Measurements from ENCODE around the gene SGTB. TPM values are rescaled to one million over a fixed set of nuclear protein-coding genes. Genes with fewer than 3 reads are reported as not detected.
"Not testable (repeated sequence)": the region's sequence is repeated elsewhere in the genome, so short reads cannot be mapped to it uniquely, and the experiment has no call there.

Gene SGTB
- total RNA-seq, 4 donors from 2014 or later = 4.1 to 26.2 (median 13.5) TPM

GRCh38 chr5:65736011-65736410 is 14.1 kb upstream of the SGTB start:
- H3K4me3 ChIP-seq = no peak overlapping the region
- H3K4me1 ChIP-seq = no peaks in the 10 kb centered on the region
- intact Hi-C loops (cut with DNase I; ENCODE audit: low total_unique reads) = no loop called here
- H3K27me3 ChIP-seq = no peaks in the 10 kb centered on the region
- DNase-seq = no peak
- no peaks in the 10 kb centered on the region for H3K36me3 ChIP-seq
- H3K9me3 ChIP-seq = no peaks in the 10 kb centered on the region
- TF ChIP-seq CTCF (IDR thresholded peaks at IDR 0.05) (no peak), POLR2A (IDR thresholded peaks at IDR 0.05) (no peak)
- no peak overlapping the region for H3K27ac ChIP-seq

- no peak for DNase-seq
- TF ChIP-seq POLR2A (IDR thresholded peaks at IDR 0.05) (no peak), CTCF (IDR thresholded peaks at IDR 0.05) (no peak)
- Histone ChIP-seq H3K4me1 (no peaks in the 10 kb centered on the region), H3K9me3 (no peaks in the 10 kb centered on the region), H3K27ac (no peak overlapping the region), H3K4me3 (no peak overlapping the region), H3K36me3 (no peaks in the 10 kb centered on the region), H3K27me3 (no peaks in the 10 kb centered on the region)
- intact Hi-C loops (cut with DNase I; ENCODE audit: low total_unique reads) = no loop called here
These were observed 13.0 kb upstream of the SGTB start for GRCh38 chr5:65734921-65735320.

- H3K27ac ChIP-seq; H3K4me3 ChIP-seq; H3K36me3 ChIP-seq; H3K4me1 ChIP-seq; H3K27me3 ChIP-seq; DNase-seq; H3K9me3 ChIP-seq; intact Hi-C loops (cut with DNase I; ENCODE audit: low total_unique reads): not testable (repeated sequence)
These were observed 12.4 kb upstream of the SGTB start for GRCh38 chr5:65734196-65734775.

GRCh38 chr5:65732046-65732445 is 10.1 kb upstream of the SGTB start:
- intact Hi-C loops (cut with DNase I; ENCODE audit: low total_unique reads); DNase-seq: not testable (repeated sequence)

GRCh38 chr5:65730910-65731309 is 9.0 kb upstream of the SGTB start:
- H3K27me3 ChIP-seq = no peaks in the 10 kb centered on the region
- no peak for TF ChIP-seq POLR2A (IDR thresholded peaks at IDR 0.05)
- no peak for TF ChIP-seq CTCF (IDR thresholded peaks at IDR 0.05)
- no peaks in the 10 kb centered on the region for H3K9me3 ChIP-seq
- no peaks in the 10 kb centered on the region for H3K36me3 ChIP-seq
- H3K4me3 ChIP-seq = no peak overlapping the region
- H3K27ac ChIP-seq = no peak overlapping the region
- intact Hi-C loops (cut with DNase I; ENCODE audit: low total_unique reads) = no loop called here
- DNase-seq = no peak
- H3K4me1 ChIP-seq = no peaks in the 10 kb centered on the region

More at GRCh38 chr5:65732046-65732445, 10.1 kb upstream of the SGTB start:
- H3K27me3 ChIP-seq, H3K4me3 ChIP-seq, H3K27ac ChIP-seq, H3K4me1 ChIP-seq, H3K36me3 ChIP-seq, H3K9me3 ChIP-seq: not testable (repeated sequence)

GRCh38 chr5:65728218-65728617 is 6.3 kb upstream of the SGTB start:
- Histone ChIP-seq H3K9me3 (no peaks in the 10 kb centered on the region), H3K27me3 (no peaks in the 10 kb centered on the region), H3K27ac (no peak overlapping the region), H3K36me3 (no peaks in the 10 kb centered on the region), H3K4me1 (no peaks in the 10 kb centered on the region), H3K4me3 (no peak overlapping the region)
- no peak for DNase-seq
- TF ChIP-seq CTCF (IDR thresholded peaks at IDR 0.05) (no peak), POLR2A (IDR thresholded peaks at IDR 0.05) (no peak)
- intact Hi-C loops (cut with DNase I; ENCODE audit: low total_unique reads) = no loop called here
